ENCODE data around the gene GALNT2. TPM values are rescaled to one million over a fixed set of nuclear protein-coding genes. Genes with fewer than 3 reads are reported as not detected.

GALNT2 gene
- total and polyA plus RNA-seq, 7 donors: 43.7 to 88.7 (median 75.7) TPM

DNA sequence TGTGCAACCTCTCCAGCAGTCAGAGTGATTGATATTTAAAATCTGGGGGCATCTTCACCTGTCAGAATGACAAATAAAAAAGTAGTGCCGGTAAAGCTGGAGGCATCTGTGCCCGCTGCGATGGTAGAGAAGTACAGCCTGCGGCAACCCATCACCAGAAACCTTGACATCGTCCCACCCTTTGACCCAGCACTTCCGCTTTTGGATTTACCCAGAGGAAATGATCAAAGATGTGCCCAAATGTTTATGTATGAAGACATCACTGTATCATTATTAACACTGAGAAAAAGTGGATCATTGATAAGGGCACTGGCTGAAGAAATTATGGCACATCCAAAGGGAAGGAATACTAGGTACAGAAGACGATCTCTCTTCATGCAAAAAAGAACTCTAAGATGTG, 263.1 kb downstream of the GALNT2 start:
- Histone ChIP-seq H3K27ac (no peak overlapping the region), H3K36me3 (ENCODE audit: insufficient read depth in 1 of 2, low read depth in 1 of 2) (no peaks in the 10 kb centered on the region), H3K4me3 (no peak overlapping the region), H3K9me3 (no peaks in the 10 kb centered on the region), H3K27me3 (ENCODE audit: insufficient read depth in 3 of 3, low read length in 2 of 3) (no peaks in the 10 kb centered on the region), H3K4me1 (peaks cover 11% of the 10 kb centered on the region)
- intact Hi-C loops (cut with DNase I): no loop called here
- no peak for DNase-seq
- WGBS, 3 donors: 94 to 96% (median 95%) methylated on average over 7 of the region's 7 CpGs
- ATAC-seq: no peak
- TF ChIP-seq, protein P1, sequence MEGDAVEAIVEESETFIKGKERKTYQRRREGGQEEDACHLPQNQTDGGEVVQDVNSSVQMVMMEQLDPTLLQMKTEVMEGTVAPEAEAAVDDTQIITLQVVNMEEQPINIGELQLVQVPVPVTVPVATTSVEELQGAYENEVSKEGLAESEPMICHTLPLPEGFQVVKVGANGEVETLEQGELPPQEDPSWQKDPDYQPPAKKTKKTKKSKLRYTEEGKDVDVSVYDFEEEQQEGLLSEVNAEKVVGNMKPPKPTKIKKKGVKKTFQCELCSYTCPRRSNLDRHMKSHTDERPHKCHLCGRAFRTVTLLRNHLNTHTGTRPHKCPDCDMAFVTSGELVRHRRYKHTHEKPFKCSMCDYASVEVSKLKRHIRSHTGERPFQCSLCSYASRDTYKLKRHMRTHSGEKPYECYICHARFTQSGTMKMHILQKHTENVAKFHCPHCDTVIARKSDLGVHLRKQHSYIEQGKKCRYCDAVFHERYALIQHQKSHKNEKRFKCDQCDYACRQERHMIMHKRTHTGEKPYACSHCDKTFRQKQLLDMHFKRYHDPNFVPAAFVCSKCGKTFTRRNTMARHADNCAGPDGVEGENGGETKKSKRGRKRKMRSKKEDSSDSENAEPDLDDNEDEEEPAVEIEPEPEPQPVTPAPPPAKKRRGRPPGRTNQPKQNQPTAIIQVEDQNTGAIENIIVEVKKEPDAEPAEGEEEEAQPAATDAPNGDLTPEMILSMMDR (IDR thresholded peaks at IDR 0.05): no peak

All from psoas muscle (tissue), 8 donors.